ENCODE data around the gene ANKRD33B.

GRCh38 chr5:10648806-10649665, 85.2 kb downstream of the ANKRD33B start:
- TF ChIP-seq CTCF (conservative IDR thresholded peaks at IDR 0.05; ENCODE audit: low read depth in 2 of 2) (no peak), CREB1 (CRISPR knock-in tag; IDR thresholded peaks at IDR 0.05; ENCODE audit: low read depth) (no peak), REST (IDR thresholded peaks at IDR 0.05; ENCODE audit: unreplicated experiment) (no peak), EZH2phosphoT487 (IDR thresholded peaks at IDR 0.05; ENCODE audit: unreplicated experiment) (no peak), EZH2 (IDR thresholded peaks at IDR 0.05; ENCODE audit: low read depth, unreplicated experiment) (no peak), POLR2AphosphoS5 (IDR thresholded peaks at IDR 0.05; ENCODE audit: low read depth) (no peak), ZNF331 (CRISPR knock-in tag; IDR thresholded peaks at IDR 0.05; ENCODE audit: low read depth) (no peak), JUNB (IDR thresholded peaks at IDR 0.05; ENCODE audit: unreplicated experiment) (no peak), ETS1 (IDR thresholded peaks at IDR 0.05) (no peak), NANOG (IDR thresholded peaks at IDR 0.05; ENCODE audit: borderline replicate concordance) (no peak), ZNF114 (CRISPR knock-in tag; IDR thresholded peaks at IDR 0.05) (no peak), STAT1 (IDR thresholded peaks at IDR 0.05; ENCODE audit: unreplicated experiment) (no peak), ZNF462 (CRISPR knock-in tag; IDR thresholded peaks at IDR 0.05) (no peak)

Measured in GM23338 (cell line).